HG03565 (cell line): ENCODE results near the gene WBP1.
A peak's percentile ranks its signal among the peaks of the same experiment; 100 is the strongest.
"Not testable (repeated sequence)": the region's sequence is repeated elsewhere in the genome, so short reads cannot be mapped to it uniquely, and the experiment has no call there.

Experiments
- ATAC-seq: cut with Tn5 transposase; IDR thresholded peaks from one replicate; pipeline ENCODE4 v1.9.1; 2021; ENCODE audit warnings: mild to moderate bottlenecking, moderate library complexity; ENCODE audit not compliant: unreplicated experiment

Gene WBP1

GRCh38 chr2:74448771-74449170 is 9.5 kb upstream of the WBP1 start:
- no peak for ATAC-seq

- ATAC-seq: no peak
Observed at GRCh38 chr2:74450570-74451190, 7.6 kb upstream of the WBP1 start.

- peak; percentile 53 for ATAC-seq
Observed at GRCh38 chr2:74454654-74455511, 3.4 kb upstream of the WBP1 start, which contains the start of gene INO80B. INO80B (plus strand) TSS chr2:74455087; CDS start chr2:74455117, 30 bp downstream.

GRCh38 chr2:74457129-74457548 is 1.1 kb upstream of the WBP1 start:
- no peak for ATAC-seq

DNA sequence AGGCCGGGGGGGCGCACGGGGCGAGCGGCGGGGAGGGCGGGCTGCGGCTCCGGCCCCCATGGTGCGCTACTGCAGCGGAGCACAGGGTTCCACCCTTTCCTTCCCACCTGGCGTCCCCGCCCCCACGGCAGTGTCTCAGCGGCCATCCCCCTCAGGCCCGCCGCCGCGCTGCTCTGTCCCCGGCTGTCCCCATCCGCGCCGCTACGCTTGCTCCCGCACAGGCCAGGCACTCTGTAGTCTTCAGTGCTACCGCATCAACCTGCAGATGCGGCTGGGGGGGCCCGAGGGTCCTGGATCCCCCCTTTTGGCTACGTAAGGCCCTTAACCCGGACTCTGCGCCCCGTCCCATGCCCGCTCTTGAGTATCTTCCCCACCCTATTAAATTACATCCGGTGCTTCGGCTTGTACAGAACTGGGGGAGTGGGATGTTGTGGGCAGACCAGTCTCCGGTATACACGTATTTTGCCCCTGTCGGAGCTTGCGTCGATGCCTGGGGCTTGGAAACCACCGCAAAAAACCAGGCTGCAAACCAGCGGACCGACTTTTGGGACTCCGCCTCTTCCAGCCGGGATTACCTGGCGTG is 598 bp upstream of the WBP1 start:
- peak; percentile 15 for ATAC-seq

DNA sequence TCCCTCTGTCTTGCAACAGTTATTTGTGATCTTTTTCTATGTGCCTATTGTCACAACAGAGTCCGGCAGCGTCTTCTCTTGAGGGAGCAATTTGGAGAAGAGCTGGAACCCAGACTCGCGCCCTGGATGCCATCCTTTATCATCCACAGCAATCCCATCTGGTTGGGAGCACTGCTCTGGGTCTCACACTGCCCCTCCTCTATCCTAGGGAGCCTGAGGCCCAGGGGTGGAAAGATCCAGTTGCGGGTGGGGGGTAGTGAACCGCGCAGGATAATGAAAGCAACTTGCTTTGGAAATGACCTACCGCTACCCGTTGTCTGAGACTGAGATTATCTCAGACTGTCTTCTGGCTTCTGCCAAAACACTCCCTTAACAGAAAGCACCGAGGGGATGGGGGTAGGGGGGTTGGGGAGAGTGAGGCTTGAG is 713 bp downstream of the WBP1 start:
- no peak for ATAC-seq

GRCh38 chr2:74459503-74460118 is 1.4 kb downstream of the WBP1 start:
- not testable (repeated sequence) for ATAC-seq

- ATAC-seq: not testable (repeated sequence)
Observed at GRCh38 chr2:74460187-74460586, 1.9 kb downstream of the WBP1 start.

DNA sequence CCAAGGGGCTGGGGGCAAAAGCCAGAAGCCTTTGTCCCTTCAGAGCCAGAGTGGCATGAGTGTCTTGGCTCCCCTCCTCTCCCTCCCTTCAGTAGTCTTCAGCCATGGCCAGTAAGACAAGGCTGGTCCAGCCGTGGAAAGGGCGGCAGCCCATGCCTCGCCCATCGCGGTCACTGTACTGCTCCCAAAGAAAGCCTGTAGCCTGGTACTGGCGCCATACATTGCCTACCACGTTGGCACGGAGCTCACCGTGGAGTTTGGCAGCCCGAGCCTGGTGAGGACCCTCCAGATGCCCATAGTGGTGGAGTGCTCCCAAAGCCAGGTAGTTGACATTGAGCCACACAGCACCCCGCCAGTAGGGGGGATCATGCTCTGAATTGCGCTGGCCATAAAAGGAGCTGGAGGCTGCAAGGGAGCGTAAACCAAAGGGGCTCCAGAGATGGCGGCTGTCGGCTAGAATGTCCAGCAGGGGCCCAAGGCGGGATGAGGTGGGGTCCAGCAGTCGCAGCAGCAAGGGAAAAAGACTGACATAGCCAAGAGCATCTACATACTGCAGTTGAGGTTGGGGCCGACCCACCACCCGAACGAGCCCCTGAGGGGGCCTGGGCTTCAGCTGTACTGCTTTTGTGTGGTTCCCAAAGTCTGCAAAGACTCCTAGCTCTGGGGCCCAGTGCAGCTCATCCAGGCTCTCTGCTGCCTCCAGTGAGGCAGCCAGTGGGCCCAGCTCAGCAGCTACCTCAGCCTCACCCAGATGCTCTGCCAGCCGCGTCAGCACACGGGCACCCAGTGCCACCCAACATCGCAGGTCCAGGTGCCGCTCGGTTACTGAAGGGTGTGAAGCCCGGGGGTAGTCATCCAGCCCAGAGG is 3.2 kb downstream of the WBP1 start:
- ATAC-seq: no peak

DNA sequence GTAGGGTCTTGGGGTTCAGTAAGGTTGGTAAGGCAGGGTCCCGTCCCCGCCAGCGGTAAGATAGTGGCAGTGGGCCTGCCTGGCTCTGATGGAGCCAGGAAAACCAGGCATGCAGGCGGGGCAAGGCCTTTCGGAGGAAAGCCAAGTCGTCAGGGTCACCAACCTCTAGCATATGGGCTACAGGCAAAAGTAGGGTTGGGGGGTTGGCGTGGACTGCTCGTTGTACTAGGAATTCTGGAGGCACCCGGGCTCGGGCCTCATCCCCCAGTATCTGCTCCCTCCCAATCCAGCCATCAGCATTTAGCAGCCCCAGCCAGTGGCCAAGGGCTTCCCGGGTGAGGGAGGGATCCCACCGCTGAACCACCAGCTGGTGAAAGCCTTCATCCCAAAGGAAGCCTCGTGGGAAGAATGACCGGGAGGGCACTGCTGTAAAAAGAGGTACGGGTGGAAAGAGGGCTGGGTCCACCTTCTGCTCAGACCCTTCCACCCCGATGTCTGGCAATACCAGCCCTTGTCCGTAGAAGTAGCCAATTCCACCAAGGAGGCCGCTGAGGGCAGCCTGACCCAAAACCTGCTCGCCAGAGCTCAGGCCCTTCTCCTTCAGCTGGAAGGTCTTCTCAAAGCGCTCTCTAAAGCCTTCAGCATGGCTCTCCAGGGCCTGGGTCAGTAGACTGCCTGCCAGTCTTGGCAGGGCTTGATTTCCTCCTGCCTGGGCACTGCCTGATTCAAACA is 4.0 kb downstream of the WBP1 start:
- ATAC-seq: no peak

- ATAC-seq: no peak
Observed at GRCh38 chr2:74462786-74463105, 4.5 kb downstream of the WBP1 start.

GRCh38 chr2:74464406-74464805 is 6.2 kb downstream of the WBP1 start:
- no peak for ATAC-seq

GRCh38 chr2:74470742-74471141 is 12.5 kb downstream of the WBP1 start:
- ATAC-seq: not testable (repeated sequence)

GRCh38 chr2:74471332-74472065 is 13.3 kb downstream of the WBP1 start:
- peak; percentile 6 for ATAC-seq

DNA sequence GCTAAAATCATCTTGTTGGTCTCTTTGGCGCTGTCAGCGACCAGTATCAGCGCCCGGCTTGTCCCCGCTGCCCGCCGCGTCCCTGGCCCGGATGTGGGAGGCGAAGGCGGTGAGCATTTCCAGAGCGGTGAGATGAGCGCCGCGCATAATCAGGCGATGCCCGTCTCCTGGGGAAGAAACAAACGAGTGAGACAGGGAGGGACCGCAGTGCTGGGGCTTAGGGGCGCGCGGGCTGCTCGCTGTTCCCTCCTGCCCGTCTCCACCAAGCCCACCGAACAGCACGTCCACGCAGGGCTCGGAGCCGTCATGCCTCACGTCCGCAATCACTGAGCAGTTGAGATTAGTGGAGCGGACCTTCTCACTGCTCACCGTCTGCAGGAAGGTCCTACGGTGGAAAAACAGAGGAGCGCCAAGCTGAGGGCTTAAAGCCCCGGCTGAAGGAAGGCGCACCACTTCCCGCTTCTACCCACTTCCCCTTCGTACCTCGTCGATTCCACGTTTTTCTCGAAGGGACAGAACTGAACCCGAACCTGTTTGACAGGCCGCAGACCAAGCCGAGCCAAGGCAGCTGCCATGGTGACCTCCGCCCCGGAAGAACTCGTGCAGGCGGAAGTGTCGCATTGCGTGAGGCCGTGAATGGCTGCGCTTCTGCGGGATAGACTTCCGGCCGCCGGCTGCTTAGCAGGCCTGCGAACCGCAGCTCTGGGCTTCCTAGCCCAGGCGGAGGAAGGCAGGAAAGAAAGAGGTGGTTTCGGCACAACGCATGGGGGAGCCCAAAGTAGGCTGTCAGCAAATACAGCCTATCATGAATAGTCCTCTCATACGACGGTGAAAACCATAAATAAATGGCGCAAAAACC is 14.1 kb downstream of the WBP1 start, which contains the start of gene MRPL53:
TSS of gene MRPL53 (minus strand) at position 595 of the 859 bp plus-strand sequence. CDS start at position 575, 20 bp downstream.
- ATAC-seq: peak; percentile 74

- no peak for ATAC-seq
Observed at GRCh38 chr2:74472945-74473258, 14.7 kb downstream of the WBP1 start.

- ATAC-seq: no peak
Observed at GRCh38 chr2:74474481-74474880, 16.2 kb downstream of the WBP1 start.

- no peak for ATAC-seq
Observed at GRCh38 chr2:74474899-74475298, 16.7 kb downstream of the WBP1 start.
